ENCODE results near the gene PCYOX1L. TPM values are rescaled to one million over a fixed set of nuclear protein-coding genes. Genes with fewer than 3 reads are reported as not detected.

Gene PCYOX1L
- total RNA-seq, 1 donor from 2014 or later: 13.1 TPM

- no peak for DNase-seq (ENCODE audit: low read depth, low spot score)
Observed at GRCh38 chr5:149407323-149408251, 49.7 kb downstream of the PCYOX1L start.

DNA sequence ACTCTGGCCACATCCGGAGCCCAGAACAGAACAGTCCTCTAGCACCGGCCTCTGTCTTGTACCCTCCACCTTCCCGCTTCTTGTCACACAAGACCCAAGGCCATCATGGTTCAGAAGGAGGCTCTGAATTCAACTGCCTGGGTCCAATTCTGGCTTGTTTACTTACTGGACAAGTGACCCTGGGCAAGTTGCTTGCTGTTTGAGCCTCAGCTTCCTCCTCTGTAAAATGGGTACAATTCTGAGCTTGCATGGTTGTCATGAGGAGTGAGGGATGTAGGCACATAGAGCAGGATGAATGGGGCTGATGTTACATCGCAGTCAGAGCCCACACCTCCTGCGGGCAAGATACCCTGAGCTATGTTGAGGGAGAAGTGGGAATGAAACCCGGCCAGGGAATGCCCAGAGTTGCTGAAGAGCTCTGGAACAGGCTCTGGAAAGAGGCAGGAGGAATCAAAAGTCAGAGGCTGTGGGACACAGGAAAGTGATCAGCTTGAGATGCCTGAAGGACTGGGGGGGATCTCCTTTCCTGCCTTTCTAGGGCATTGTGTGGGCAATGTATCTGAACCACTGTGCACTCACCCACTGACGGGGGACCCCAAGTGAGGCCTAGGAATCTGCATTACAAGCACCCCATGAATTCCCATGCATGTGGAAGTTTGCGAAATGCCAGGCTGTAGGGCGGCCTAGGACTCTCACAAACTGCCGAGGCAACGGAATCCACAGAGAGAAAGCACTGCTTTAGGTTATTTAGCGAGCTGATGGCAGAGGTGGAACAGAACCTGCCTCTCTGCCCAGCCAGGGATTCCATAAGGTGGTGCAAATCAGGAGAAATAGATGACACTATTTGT lies 50.6 kb downstream of the PCYOX1L start:
- no peak for DNase-seq (ENCODE audit: low read depth, low spot score)

- DNase-seq (ENCODE audit: low read depth, low spot score): no peak
Observed at GRCh38 chr5:149409268-149409948, 51.6 kb downstream of the PCYOX1L start.

GRCh38 chr5:149410071-149410470 lies 52.2 kb downstream of the PCYOX1L start:
- DNase-seq (ENCODE audit: low read depth, low spot score): no peak

DNA sequence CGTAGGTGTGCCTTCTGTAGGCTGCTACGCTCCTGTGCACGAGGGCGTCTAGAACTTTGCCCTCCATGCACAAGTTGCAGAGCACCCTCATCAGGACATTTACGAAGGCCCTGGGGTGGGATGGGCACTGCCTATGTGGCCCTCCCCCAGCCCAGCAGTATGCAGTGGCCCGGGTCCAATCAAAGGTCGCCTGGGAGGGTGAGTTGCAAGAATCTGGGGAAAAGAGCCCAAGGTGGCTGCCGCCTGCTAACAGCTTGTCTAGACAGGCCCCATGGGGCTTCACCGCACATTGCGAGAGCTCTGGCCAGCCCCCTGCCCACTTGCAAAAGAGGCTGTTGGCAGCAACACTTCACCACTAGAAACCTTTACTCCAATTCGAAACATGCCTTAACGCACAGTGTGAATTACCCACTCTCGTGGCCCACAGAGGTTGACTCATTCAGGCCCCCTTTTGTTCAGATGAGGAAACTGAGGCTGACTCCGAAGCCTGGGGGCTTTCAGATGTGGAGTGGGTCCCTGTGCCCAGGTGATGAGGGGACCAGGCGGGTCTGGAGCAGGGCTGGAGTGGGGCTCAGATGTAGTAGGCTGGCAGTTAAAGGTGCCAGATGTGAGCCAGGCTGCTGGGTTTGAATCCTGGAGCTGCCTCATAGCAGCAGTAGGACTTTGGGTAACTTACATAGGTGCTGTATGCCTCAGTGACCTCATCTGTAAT lies 53.0 kb downstream of the PCYOX1L start:
- no peak for DNase-seq (ENCODE audit: low read depth, low spot score)

DNA sequence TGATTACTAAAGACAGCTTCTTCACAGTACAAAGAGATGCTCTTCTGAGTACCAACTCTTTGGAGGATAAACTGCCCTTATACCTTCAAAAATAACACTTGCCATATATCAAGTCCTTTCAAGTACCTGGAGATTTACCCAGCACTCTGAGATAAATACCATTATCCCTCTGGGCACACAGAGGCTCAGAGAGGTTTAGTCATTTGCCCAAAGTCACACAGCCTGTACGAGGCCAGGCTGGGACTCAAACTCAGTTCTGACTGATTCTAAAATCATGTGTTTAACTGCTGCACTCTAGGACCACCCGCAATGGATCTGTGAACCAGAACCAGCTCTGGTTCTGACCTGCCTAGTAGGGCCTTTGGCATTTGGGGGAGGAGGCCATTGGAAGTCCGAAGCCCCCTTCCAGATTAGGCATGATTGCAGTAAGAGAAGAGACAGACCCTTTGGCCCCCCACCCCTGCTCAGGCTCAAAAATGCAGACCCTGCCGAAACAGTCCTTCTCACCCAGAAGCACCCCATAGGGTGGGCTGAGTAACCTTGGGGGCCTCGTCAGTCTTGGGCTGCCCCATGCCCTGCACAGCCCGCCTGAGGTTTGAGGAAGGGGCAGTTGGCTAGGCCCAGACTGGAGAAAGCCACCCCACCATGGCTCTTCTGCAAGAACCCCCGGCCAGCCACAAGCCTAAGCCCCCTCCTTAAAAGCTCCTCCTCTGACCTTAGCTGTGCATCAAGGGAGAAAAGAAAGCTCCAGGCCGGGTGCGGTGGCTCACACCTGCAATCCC lies 54.1 kb downstream of the PCYOX1L start:
- DNase-seq (ENCODE audit: low read depth, low spot score): no peak

GRCh38 chr5:149412783-149413476 lies 55.1 kb downstream of the PCYOX1L start:
- no peak for DNase-seq (ENCODE audit: low read depth, low spot score)

GRCh38 chr5:149413477-149414210 lies 55.8 kb downstream of the PCYOX1L start:
- no peak for DNase-seq (ENCODE audit: low read depth, low spot score)

- no peak for DNase-seq (ENCODE audit: low read depth, low spot score)
Observed at GRCh38 chr5:149414405-149415065, 56.7 kb downstream of the PCYOX1L start.

DNA sequence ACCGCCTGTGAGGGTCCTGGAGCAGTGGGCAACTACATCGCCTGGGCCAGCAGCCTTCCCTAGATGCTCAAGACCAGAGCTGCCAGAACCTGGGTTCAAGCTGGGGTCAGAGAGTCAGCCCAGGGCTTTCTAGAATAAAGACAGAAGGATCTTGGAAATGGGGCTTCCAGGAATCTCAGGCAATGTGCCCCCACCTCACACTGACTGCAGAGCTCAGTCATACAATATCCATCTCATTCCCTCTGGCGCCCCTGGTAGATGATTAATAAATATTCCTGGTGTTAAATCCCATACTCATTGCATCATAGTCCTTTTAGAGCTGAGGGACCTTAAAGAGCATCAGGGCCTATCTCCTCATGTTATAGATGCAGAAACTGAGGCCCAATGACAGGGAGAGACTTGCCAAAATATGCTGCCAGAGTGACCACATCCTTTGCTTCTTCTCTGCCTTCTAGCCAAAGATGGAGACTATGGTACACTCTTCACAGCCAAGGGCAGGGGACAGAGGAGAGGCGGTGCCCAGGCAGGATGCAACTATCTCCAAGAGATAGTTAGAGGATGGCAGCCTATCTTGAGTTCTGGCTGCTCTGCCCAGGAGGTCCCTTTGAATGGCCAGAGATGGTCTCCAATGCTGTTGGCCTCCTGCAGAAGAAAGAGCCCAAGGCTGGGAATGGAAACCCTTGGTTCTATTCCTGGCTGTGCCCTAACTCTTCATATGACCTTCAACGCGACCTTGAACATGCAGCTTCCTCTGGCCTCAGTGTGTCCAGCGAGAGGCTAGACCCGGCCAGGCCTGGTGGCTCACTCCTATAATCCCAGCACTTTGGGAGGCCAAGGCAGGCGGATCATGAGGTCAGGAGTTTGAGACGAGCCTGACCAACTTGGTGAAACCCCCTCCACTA lies 57.5 kb downstream of the PCYOX1L start:
- no peak for DNase-seq (ENCODE audit: low read depth, low spot score)

- no peak for DNase-seq (ENCODE audit: low read depth, low spot score)
Observed at GRCh38 chr5:149416987-149417710, 59.3 kb downstream of the PCYOX1L start.

GRCh38 chr5:149417711-149418368 lies 60.0 kb downstream of the PCYOX1L start:
- no peak for DNase-seq (ENCODE audit: low read depth, low spot score)

GRCh38 chr5:149418910-149419531 lies 61.2 kb downstream of the PCYOX1L start:
- no peak for DNase-seq (ENCODE audit: low read depth, low spot score)

Measured in pulmonary artery endothelial cell (primary cell).